Measurements from ENCODE around the gene C5orf58.

- TF ChIP-seq EZH2 (IDR thresholded peaks at IDR 0.05; ENCODE audit: borderline replicate concordance, insufficient read depth, low read depth, low read length, poor library complexity, severe bottlenecking) (no peak), CTCF (IDR thresholded peaks at IDR 0.05) (no peak)
These were observed 34.0 kb downstream of the C5orf58 start for GRCh38 chr5:170266570-170267381.

Measured in B cell (primary cell).